ENCODE measurements around the gene NUFIP2.
"Not testable (repeated sequence)": the region's sequence is repeated elsewhere in the genome, so short reads cannot be mapped to it uniquely, and the experiment has no call there.

Gene NUFIP2, protein sequence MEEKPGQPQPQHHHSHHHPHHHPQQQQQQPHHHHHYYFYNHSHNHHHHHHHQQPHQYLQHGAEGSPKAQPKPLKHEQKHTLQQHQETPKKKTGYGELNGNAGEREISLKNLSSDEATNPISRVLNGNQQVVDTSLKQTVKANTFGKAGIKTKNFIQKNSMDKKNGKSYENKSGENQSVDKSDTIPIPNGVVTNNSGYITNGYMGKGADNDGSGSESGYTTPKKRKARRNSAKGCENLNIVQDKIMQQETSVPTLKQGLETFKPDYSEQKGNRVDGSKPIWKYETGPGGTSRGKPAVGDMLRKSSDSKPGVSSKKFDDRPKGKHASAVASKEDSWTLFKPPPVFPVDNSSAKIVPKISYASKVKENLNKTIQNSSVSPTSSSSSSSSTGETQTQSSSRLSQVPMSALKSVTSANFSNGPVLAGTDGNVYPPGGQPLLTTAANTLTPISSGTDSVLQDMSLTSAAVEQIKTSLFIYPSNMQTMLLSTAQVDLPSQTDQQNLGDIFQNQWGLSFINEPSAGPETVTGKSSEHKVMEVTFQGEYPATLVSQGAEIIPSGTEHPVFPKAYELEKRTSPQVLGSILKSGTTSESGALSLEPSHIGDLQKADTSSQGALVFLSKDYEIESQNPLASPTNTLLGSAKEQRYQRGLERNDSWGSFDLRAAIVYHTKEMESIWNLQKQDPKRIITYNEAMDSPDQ

DNA sequence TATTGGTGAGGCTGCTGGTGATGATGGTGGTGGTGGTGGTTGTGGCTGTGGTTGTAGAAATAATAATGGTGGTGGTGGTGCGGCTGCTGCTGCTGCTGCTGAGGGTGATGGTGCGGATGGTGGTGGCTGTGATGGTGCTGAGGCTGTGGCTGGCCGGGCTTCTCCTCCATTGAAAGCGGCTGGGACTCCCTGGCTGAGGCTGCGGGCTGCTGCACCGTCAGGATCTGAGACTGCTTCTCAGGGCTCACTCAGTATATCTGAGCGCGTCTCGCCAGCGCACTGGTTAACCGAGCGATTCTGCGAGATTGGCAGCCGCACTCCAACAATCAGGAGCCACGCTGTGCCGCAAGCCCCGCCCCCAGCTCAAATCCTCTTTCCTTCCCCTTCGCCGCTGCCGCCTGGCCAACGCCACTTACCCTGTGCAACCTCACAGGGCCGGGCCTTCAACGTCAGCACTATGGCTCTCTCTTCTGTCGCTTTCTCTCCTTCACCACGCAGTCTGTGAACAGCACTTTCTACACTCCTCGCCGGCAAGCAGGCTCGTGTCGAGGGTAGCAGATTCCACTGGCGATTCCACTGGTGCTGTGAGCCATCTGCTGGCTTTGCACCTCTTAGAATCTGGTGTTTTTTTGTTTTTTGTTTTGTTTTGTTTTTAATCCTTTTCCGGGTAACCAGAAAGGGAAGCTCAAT lies at the start of gene NUFIP2:
TSS of gene NUFIP2 (minus strand) at position 259 of the 690 bp plus-strand sequence. CDS start at position 170, 89 bp downstream.
- peak; percentile 97 to 98 for DNase-seq (ENCODE audit: low read depth in 2 of 2)

DNA sequence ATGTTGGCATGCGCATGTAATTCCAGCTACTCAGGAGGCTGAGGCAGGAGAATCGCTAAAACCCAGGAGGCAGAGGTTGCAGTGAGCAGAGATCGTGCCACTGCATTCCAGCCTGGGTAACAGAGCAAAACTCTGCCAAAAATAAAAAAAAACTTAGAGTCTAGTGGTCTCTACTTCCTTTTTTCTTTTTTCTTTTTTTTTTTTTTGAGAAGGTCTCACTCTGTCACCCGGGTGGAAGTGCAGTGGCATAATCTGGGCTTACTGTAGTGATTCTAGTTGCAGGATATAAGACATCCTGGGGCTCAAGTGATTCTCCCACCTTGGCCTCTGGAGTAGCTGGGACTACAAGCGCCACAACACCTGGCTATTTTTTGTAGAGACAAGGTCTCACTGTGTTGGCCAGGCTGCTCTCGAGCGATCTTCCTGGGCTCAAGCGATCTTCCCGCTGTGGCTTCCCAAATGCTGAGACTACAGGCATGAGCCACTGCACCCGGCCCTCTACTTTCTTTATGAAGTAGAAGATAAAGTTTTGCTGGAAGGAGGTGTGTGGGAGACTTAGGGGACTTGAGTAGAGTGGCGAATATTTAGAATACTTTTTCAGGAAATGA lies 48.3 kb upstream of the NUFIP2 start:
- DNase-seq (ENCODE audit: low read depth in 2 of 2) = no peak

DNA sequence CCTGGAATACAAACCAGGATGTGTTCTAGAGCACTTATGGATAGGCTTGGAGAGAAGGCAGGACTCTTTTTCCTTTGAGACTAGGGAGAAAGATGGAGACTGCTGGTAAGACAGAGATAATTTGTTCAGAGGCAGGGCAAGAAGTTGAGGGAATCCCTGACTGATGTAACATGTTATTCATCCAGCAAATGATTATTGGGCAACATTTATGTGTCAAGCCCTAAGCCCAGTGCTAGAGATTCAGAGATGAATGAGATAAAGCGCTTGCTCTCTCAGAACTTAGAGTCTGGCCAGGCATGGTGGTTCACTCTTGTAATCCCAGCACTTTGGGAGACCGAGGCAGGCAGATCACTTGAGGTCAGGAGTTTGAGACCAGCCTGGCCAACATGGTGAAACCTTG lies 47.8 kb upstream of the NUFIP2 start:
- no peak for DNase-seq (ENCODE audit: low read depth in 2 of 2)

DNA sequence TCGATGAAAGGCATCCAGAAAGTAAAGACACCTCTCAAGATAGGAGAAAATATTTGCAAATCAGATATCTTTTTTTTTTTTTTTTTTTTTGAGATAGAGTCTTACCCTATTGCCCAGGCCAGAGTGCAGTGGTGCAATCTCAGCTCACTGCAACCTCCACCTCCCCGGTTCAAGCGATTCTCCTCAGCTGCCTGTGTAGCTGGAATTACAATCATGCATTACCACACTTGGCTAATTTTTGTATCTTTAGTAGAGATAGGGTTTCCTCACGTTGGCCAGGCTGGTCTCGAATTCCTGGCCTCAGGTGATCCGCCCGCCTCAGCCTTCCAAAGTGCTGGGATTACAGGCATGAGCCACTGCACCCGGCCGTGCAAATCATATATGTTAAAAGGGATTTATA lies 45.1 kb upstream of the NUFIP2 start:
- DNase-seq (ENCODE audit: low read depth in 2 of 2) = not testable (repeated sequence)

DNA sequence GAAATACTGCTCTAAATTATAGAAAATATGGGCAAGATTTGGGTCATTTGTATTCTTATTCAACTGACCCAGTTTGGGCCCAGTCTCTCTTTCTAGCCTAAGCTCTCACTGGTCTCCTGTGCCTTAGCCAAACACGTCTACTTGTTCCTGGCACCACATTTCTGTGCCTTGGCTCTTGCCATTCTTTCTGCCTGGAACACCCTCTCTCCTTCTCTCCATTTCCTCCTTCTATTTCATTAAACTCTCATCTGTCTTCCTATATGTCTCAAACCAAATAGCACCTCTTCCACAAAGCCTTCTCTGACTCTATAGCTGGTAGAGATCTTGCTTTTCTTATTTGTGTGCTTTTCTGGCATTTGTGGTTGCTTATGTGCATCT lies 37.7 kb upstream of the NUFIP2 start:
- no peak for DNase-seq (ENCODE audit: low read depth in 2 of 2)

DNA sequence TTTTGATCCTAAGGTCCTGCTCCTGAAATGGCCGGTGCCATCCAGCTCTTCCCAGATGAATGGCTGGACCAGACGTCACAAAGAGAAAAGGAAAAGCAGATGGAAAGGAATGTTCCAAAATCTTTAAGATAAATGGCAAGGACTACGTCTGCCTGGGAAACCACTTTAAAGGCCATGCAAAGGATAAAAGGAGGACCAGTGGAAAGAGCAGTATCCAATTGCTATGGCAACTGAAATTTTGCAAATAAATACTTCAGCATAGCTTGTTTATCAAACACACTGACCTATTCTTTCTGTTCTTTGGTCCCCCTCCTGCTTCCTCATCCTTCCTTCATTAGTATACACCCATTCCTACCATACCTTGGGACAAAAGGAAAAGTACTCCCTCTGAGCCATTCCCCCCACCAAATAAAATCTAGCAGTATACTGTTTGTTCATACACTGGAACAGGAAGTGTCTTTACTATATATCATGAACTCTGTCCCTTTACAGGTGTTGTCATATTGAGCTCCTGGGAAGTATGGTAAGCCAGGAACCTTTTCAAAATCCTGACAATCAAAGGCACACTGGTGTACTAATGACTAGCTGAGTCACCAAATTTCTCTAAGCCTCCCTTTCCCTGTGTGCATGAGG lies 37.2 kb upstream of the NUFIP2 start:
- DNase-seq (ENCODE audit: low read depth in 2 of 2) = no peak

DNA sequence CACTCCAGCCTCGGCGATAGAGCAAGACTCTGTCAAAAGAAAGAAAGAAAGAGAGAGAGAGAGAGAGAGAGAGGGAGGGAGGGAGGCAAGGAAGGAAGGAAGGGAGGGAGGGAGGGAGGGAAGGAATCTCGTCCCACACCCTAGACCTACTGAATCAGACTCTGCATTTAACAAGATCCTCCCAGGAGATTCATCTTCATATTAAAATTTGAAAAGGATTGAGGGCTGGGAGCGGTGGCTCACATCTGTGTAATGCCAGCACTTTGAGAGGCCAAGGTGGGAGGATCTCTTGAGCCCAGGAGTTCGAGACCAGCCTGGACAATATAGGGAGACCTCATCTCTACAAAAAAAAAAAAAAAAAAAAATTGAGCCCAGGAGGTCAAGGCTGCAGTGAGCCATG lies 33.5 kb upstream of the NUFIP2 start:
- no peak for DNase-seq (ENCODE audit: low read depth in 2 of 2)

DNA sequence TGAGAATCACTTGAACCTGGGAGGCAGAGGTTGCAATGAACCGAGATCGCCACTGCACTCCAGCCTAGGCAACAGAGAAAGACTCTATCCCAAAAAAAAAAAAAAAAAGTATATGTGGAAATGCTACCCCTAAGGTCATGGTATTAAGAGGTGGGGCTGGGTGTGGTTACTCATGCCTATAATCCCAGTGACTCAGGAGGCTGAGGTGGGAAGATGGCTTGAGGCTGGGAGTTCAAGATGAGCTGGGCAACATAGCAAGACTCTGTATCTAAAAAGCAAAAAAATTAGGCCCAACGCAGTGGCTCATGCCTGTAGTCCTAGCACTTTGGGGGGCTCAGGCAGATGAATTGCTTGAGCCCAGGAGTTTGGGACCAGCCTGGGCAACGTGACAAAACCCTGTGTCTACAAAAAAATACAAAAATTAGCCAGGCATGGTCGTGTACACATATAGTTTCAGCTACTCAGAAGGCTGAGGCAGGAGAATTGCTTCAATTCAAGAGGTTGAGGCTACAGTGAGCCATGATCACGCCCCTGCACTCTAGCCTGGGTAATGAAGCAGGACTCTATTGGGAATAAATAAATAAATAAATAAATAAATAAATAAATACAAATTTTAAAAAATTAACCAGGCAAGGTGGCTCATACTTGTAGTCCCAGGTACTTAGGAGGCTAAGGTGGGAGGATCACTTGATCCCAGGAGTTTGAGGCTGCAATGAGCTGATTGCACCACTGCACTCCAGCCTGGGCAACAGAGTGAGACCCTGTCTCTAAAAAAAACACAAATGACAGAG lies 32.3 kb upstream of the NUFIP2 start:
- DNase-seq (ENCODE audit: low read depth in 2 of 2) = no peak

DNA sequence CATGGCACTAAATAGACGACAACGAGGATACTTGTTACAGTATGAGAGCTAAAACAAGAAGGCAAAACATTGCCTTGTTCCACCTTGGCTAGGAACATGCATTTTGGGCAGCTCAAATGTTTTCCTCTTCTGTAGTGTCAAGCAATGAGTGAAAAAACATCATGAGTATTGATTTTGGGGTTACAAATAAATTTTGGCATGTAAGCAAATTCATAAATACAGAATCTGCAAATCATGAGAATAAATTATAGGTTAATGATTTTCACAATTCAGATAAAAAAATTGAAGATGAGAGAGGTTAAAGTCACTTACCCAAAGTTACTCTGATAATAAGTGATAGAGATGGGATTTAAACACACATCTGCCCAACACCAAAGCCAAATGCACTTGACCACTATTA lies 28.4 kb upstream of the NUFIP2 start:
- no peak for DNase-seq (ENCODE audit: low read depth in 2 of 2)

DNA sequence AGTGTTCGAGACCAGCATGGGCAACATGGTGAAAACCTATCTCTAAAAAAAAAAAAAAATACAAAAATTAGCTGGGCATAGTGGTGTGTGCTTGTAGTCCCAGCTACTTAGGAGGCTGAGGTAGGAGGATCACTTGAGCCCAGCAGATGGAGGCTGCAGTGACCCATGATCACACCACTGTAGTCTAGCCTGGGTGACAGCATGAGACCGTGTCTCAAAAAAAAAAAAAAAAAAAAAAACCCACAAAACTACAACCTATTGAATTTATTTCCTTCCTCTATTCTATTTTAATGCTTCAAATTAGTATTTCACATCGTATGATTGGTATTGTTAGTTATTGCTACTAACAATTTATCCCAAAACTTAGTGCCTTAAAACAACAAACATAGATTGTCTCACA lies 9.4 kb upstream of the NUFIP2 start:
- no peak for DNase-seq (ENCODE audit: low read depth in 2 of 2)

DNA sequence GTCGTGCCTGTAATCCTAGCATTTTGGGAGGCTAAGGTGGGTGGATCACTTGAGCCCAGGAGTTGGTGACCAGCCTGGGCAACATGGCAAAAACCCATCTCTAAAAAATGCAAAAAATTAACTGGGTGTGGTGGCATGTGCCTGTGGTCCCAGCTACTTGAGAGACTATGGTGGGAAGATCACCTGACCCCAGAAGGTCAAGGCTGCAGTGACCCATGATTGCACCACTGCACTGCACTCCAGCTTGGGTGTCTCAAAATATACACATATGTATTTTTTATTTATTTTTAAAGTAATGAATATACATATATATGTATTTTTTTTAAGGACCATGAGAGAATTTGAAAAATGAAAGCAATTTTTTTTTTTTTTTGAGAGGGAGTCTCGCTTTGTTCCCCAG lies 5.1 kb upstream of the NUFIP2 start:
- no peak for DNase-seq (ENCODE audit: low read depth in 2 of 2)

DNA sequence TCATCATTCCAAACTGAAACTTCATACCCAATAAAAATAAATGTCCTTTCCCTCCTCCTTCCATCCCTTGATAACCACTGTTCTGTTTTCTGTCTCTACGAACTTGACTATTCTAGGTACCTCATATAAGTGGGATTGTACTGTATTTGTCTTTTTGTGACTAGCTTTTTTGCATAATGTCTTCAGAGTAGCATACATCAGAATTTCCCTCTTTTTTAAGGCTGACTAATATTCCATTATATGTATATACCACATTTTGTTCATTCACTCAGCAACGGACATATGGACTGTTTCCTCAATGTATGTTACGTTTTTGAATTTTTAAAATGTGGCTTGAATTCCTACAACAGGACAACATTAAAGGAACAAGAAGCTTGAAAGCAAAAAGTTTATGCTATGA lies 1.5 kb upstream of the NUFIP2 start:
- DNase-seq (ENCODE audit: low read depth in 2 of 2) = no peak

DNA sequence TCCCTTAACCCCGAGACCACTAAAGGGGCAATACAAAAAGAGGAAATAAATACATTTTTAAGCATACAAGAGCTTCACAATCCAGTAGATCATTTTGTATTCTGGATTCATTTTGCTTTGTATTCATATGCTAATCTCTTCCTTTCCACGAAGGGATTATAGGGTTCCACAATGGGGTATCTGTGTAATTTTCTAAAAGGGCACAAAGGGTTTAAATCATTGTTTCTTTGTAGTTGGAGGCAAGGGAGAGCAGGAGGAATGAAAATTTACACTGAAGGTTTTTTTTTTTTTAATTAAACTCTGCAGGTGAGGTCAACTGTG lies 592 bp upstream of the NUFIP2 start:
- DNase-seq (ENCODE audit: low read depth in 2 of 2) = no peak

DNA sequence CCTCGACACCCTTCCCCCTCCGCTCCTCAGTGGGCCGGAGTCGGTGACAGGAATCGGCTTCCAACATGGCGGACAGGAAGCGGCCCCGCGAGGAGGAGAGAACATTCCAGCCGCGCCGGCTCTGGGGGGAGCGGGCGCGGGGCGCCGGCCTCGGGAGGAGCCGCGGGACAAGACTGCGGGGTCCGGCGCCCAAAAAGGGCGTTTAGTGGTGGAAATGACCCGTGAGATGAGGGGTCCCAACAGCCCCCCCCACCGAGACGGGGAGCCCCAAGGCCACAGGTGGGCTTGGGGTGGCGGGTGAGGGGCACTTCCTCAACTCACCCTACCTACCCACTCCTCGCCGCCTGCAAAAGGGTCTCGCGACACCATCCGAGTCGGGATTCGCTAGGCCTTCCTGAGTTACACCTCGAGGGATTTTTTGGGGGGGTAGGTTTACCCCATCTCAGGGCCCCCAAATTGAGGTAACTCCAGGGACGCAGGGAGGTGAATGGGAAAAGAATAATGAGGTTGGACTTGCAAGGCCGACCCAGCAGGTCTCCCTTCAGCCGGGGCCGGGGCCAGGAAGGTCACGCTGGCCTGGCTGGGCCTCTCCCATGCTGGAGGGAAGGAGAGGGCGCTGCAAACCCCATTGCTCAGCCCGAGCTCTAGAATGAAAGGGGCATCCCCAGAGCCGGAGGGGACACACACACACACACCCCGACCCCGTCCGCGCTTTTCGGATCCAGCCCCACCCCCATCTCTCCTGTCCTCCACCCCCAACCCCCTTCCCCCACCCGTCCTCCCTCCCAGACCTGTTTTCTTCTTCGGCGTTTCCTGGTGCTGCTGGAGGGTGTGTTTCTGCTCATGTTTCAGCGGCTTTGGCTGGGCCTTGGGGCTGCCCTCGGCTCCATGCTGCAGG lies 707 bp downstream of the NUFIP2 start:
- peak; percentile 38 to 48 for DNase-seq (ENCODE audit: low read depth in 2 of 2)

DNA sequence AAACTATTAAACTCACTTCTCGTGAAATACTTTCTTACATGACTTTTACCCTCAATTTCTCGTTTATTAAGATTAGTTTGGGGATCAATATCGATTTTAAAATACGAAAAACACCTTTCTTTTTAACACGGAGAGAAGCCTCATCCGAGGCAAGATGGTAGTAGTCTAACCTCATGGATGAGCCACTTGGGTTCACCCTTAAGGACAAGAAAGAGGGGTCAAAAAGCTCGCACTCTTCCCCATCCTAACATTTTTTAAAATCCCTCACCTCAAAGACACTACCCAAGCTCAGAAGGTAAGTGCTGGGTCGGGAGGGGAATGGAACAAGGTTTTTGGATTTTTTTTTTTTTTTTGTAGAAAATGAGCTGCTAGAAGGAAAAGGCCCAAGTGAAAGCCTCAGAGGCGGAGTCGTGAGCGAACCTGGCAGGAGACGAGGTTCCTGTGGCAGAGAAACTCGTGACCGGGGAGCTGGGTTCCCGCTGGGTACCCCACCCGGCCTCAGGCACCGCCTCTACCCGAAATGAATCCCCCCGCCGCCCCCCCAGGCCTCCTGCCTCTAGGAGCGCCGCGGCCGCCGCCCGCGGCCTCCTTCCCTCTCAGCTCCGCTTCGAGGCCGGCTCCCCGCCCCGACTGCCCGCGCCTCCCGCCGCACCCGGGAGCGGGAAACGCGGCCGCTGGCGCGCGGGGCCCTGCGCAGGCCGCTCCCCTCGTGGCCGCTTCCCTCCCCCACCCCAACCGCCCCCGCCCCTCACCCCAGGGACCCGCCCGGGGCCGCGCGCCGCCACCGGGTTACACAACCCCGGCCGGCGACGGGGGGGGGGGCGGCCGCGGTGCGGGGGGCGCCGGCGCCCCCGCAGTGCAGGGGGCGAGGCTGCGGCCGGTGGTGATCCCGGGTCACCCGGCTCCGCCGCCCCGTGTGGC lies 1.6 kb downstream of the NUFIP2 start:
- peak; percentile 13 to 33 for DNase-seq (ENCODE audit: low read depth in 2 of 2)

DNA sequence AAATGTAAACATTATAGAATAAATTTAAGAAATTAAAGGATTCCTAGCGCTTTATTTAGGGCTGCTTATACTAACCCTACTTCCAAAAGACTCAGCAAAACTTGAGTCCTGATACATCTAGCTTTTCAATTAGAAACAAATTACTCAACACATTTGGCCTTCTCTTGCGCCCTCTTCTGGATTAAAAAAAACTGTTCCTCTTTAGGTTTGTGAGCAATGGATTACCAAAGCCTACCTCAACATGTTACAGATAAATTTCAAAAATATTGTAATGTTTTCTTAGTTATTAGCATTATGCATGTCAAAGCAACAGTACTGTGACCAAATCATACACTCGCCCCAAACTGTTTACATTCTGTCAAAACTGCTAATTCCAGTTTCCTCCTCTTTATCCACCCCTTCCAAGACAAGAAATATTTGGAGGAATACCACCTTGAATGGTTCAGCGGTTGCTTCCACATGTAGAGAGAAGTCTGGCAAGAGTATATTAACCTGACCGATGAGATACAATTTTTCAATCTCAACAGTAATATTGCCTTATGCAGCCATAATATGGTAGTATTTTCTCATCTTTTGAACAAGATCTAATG lies 2.7 kb downstream of the NUFIP2 start:
- DNase-seq (ENCODE audit: low read depth in 2 of 2) = peak in 1 of 2 donors; percentile 27

DNA sequence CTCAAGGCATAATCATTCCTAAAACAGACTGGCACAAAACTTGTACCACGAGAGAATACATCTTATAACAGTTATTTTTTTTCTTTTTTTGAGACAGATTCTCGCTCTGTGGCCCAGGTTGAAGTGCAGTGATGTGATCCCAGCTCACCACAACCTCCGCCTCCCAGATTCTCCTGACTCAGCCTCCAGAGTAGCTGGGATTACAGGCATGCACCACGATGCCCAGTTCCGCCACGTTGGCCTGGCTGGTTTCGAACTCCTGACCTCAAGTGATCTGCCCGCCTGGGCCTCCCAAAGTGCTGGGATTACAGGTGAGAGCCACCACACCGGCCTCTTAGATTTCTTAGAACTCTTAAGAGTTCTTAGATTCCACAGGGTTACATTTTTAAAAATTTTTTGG lies 4.1 kb downstream of the NUFIP2 start:
- no peak for DNase-seq (ENCODE audit: low read depth in 2 of 2)

DNA sequence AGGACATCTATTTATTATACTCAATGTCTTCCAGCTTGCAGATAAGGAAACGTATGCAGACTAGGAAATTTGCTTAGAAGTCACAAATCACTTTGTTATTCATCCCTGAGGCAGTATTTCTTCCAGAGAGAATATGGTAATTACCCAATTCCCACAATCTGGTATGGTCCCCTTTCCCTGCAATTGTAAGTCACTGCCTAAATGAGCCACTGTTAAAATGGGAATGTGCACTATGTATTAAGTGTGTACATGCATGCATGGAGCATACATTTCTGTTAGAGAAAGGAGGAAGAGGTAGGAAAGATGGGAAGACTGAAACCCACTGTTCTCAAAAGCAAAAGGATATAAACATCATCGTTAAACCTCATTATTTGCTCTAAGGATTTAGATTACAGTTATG lies 10.0 kb downstream of the NUFIP2 start:
- no peak for DNase-seq (ENCODE audit: low read depth in 2 of 2)

DNA sequence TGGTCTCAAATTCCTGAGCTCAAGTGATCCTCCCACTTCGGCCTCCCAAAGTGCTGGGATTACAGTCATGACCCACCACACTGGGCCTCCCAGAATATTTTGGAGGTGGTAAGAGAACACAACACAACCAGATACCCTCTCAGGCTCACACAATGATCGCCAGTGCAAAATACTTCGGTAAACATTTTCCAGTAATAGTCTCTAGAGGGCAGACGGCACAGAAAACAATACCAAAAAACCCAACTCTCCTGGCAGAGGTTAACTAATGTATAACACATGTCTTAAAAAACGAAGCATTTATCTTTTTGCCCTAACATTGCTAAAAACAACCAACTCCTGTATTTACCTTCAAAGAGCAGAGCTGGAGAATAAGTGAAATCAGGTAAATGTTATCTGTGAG lies 10.5 kb downstream of the NUFIP2 start:
- DNase-seq (ENCODE audit: low read depth in 2 of 2) = no peak
